HFFc6 (cell line): ENCODE results near the gene WWC1. TPM values are rescaled to one million over a fixed set of nuclear protein-coding genes. Genes with fewer than 3 reads are reported as not detected.

ENCODE experiments used
- DNase-seq: peaks from one replicate; pipeline ENCODE4 v3.0.0-alpha.2; 2018
- H3K27ac Mint-ChIP-seq: 2 replicates; pipeline ENCODE4 v1.8.0; 2020; ENCODE audit warnings: mild to moderate bottlenecking, mixed read lengths
- H3K27me3 Mint-ChIP-seq: 2 replicates; pipeline ENCODE4 v1.8.0; 2021; ENCODE audit warnings: mild to moderate bottlenecking, moderate library complexity, mixed read lengths; ENCODE audit not compliant: insufficient read depth
- H3K36me3 Mint-ChIP-seq: 2 replicates; pipeline ENCODE4 v1.8.0; 2021; ENCODE audit warnings: low read depth, mixed read lengths
- H3K4me1 Mint-ChIP-seq: 2 replicates; pipeline ENCODE4 v1.8.0; 2020; ENCODE audit warnings: low read depth, mixed read lengths
- H3K4me3 Mint-ChIP-seq: 2 replicates; pipeline ENCODE4 v1.8.0; 2020; ENCODE audit warnings: mild to moderate bottlenecking, moderate library complexity, mixed read lengths
- H3K9me3 Mint-ChIP-seq: 2 replicates; pipeline ENCODE4 v1.8.0; 2020; ENCODE audit warnings: mild to moderate bottlenecking, mixed read lengths
- total RNA-seq, 6 experiments: library from RNA; stranded (reverse); fragmentation: NEBNext Ultra II Directional; extraction: Animal tissue kit (Norgen Biotek cat#: 25700); gene quantifications; 2 replicates in 1 of 6; 3 replicates in 5 of 6; pipeline ENCODE4 v1.2.3, GENCODE V29; 2021
- TF ChIP-seq, protein P1 (sequence below): fragments of 200-600 bp; sonication (generic); IDR thresholded peaks from 2 replicates; pipeline ENCODE4 v1.5.0; 2021; ENCODE audit warnings: antibody characterized with exemption, mild to moderate bottlenecking

WWC1 gene
- total RNA-seq, 6 experiments from 2014 or later, result 3.3 to 8.4 (median 7.2) TPM

DNA sequence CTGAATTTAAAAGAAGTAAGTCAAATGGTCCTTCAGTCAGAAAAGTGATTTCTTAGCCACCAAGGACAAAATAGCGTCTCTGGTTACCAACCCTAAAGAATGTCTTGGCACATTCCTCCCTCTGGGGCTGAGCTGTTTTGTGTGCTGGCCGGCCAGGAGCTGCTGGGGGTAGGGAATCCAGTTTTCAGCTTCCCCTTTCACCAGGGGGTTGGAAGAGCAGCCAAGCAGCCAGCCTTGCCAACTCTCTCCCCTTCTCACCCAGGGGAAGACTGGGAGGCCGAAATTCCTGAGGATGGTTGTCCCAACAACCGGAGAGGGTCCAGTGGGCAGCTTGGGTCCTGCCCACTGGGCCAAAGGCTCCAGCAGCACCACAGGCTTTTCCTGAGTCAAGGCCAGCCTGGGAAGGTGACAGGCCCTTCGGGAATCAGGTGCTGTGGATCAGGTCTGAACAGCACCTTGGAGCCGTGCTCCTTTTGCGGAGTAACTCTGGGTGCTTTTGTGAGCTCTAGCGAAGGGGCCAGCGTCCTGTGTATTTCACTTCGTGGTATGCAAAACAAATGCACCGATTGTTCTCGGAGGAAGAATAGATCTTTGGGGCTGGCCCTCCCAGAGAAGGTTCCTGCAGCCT, 4.2 kb downstream of the WWC1 start:
- TF ChIP-seq, protein P1, sequence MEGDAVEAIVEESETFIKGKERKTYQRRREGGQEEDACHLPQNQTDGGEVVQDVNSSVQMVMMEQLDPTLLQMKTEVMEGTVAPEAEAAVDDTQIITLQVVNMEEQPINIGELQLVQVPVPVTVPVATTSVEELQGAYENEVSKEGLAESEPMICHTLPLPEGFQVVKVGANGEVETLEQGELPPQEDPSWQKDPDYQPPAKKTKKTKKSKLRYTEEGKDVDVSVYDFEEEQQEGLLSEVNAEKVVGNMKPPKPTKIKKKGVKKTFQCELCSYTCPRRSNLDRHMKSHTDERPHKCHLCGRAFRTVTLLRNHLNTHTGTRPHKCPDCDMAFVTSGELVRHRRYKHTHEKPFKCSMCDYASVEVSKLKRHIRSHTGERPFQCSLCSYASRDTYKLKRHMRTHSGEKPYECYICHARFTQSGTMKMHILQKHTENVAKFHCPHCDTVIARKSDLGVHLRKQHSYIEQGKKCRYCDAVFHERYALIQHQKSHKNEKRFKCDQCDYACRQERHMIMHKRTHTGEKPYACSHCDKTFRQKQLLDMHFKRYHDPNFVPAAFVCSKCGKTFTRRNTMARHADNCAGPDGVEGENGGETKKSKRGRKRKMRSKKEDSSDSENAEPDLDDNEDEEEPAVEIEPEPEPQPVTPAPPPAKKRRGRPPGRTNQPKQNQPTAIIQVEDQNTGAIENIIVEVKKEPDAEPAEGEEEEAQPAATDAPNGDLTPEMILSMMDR, result peak; percentile 70
- H3K27ac Mint-ChIP-seq, result no peak overlapping the region; the same call in 1 of the 2 replicates
- peak; percentile 48 for DNase-seq
- H3K9me3 Mint-ChIP-seq, result no peaks in the 10 kb centered on the region
- no peaks in the 10 kb centered on the region for H3K36me3 Mint-ChIP-seq
- peak overlapping the region; percentile 38; the same call in 1 of the 2 replicates for H3K4me3 Mint-ChIP-seq
- H3K27me3 Mint-ChIP-seq, result no peaks in the 10 kb centered on the region; the same call in 1 of the 2 replicates
- H3K4me1 Mint-ChIP-seq, result peaks cover 24% of the 10 kb centered on the region

DNA sequence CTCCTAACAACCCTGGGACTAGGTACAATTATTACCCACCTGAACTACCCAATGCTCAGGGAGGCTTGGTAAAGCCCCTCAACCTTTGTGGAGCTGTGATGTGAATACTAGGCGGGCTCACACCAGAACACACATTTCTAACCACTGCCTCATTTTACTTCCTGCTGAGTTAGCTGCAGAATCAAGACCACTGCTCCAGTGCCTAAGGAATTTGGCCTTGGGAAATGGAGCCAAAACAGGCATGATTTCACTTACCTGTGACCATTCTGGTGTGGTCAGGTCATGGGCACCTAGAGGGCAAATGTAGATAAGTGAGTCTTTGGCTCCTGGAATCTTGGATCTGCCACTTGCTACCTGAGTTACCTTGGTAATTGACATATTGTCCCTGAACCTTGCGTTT, 5.2 kb downstream of the WWC1 start:
- Mint-ChIP-seq H3K27ac (no peak overlapping the region), H3K4me3 (no peak overlapping the region), H3K9me3 (no peaks in the 10 kb centered on the region), H3K27me3 (no peaks in the 10 kb centered on the region; the same call in 1 of the 2 replicates), H3K36me3 (peaks cover under 1% of the 10 kb centered on the region; the same call in 1 of the 2 replicates), H3K4me1 (peaks cover 24% of the 10 kb centered on the region)
- DNase-seq, result no peak
- TF ChIP-seq, protein P1, result no peak

GRCh38 chr5:168298949-168299348, 7.5 kb downstream of the WWC1 start:
- H3K27me3 Mint-ChIP-seq, result no peaks in the 10 kb centered on the region
- H3K4me1 Mint-ChIP-seq, result peaks cover 39% of the 10 kb centered on the region
- H3K9me3 Mint-ChIP-seq, result peaks cover 11% of the 10 kb centered on the region; the same call in 1 of the 2 replicates
- H3K4me3 Mint-ChIP-seq, result no peak overlapping the region
- no peak for DNase-seq
- peaks cover 12% of the 10 kb centered on the region; the same call in 1 of the 2 replicates for H3K36me3 Mint-ChIP-seq
- H3K27ac Mint-ChIP-seq, result no peak overlapping the region
- TF ChIP-seq, protein P1, result no peak

DNA sequence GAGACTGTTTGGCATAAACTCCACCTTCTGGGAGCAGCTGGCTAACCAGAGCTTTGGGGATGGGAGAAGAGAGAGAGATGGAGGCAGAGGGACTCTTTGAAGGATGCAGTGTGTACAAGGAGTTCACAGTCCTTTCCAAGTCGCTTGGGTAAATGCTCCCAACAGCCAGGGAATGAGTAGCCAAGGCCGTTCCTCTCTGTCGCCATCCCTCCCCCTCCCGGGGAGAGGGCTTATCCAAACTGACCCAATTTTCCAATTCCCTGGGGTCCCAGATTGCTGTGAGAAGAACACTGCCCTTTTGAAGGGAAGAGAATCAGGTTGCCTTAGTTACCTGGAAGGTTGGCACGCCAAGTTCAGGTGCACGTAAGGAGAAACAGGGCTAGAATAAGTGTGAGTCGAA, 7.9 kb downstream of the WWC1 start:
- Mint-ChIP-seq H3K9me3 (peaks cover 11% of the 10 kb centered on the region; the same call in 1 of the 2 replicates), H3K4me1 (peaks cover 41% of the 10 kb centered on the region), H3K36me3 (peaks cover 12% of the 10 kb centered on the region; the same call in 1 of the 2 replicates), H3K27ac (no peak overlapping the region), H3K4me3 (no peak overlapping the region), H3K27me3 (no peaks in the 10 kb centered on the region)
- TF ChIP-seq, protein P1, result no peak
- DNase-seq, result no peak

DNA sequence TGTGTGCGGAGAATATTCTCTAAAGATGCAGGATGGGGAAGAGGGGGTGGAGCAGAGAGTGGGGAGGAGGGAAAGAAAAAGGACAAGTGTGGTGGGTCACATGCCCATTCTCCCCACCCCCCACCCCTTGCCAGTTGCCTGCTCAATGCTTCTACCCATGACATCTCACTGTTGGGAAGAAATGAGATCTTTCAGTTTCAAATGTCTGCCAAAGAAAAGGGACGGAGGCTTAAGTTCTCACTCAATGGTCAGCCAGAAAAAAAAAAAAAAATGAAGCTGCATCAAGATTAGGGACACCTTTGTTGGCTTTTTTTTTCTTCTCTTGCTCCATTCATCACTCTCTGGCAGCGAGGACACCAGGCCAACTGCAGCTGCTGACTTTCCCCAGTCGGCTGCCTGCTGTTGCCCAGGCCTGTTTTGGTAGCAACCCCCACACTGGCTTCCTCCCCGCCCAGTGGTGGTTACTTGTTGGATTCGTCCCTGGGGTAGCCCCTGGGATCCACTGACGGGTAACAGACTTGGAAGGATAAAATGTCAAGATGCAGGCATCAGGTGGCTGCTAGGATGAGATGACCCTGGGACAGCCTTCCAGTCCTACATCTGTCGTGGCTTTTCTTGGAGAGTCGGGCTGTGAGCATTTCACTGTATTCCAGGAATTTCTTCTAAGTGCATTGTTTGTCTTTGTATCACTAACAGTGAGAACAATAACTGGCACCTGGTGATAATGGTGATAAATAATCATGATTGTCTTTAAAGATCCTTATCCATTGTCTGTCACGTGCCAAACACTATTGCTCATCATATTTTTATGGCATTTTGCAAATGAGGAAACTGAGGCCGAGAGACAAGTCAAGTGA, 9.1 kb downstream of the WWC1 start:
- peaks cover 11% of the 10 kb centered on the region; the same call in 1 of the 2 replicates for H3K9me3 Mint-ChIP-seq
- DNase-seq, result no peak
- TF ChIP-seq, protein P1, result no peak
- H3K27ac Mint-ChIP-seq, result no peak overlapping the region
- peaks cover 4% of the 10 kb centered on the region for H3K27me3 Mint-ChIP-seq
- H3K36me3 Mint-ChIP-seq, result peaks cover 12% of the 10 kb centered on the region; the same call in 1 of the 2 replicates
- no peak overlapping the region for H3K4me3 Mint-ChIP-seq
- peaks cover 33% of the 10 kb centered on the region for H3K4me1 Mint-ChIP-seq
